Trophoblast cell (in vitro differentiated cells and primary cell): ENCODE results near the gene RASSF5.
A peak's percentile ranks its signal among the peaks of the same experiment; 100 is the strongest.

Source experiments
- DNase-seq, 2 donors: peaks; one replicate each; pipeline ENCODE4 v3.0.0-alpha.2; 2016
- H2AFZ ChIP-seq: 2 replicates; pipeline ENCODE4 v1.6.1; 2013; ENCODE audit warnings: low read length, moderate library complexity, mild to moderate bottlenecking; ENCODE audit not compliant: insufficient read depth, poor library complexity
- H2AK5ac ChIP-seq: 2 replicates; pipeline ENCODE4 v1.6.1; 2013; ENCODE audit warnings: mild to moderate bottlenecking, low read length
- H2BK120ac ChIP-seq: 2 replicates; pipeline ENCODE4 v1.6.1; 2013; ENCODE audit warnings: low read length, mild to moderate bottlenecking, moderate library complexity; ENCODE audit not compliant: insufficient read depth, poor library complexity
- H2BK12ac ChIP-seq: 2 replicates; pipeline ENCODE4 v1.6.1; 2013; ENCODE audit warnings: mild to moderate bottlenecking, low read length, moderate library complexity
- H2BK5ac ChIP-seq: 2 replicates; pipeline ENCODE4 v1.6.1; 2013; ENCODE audit warnings: low read length, low read depth, moderate library complexity, mild to moderate bottlenecking; ENCODE audit not compliant: poor library complexity
- H3K14ac ChIP-seq: 2 replicates; pipeline ENCODE4 v1.6.1; 2013; ENCODE audit warnings: mild to moderate bottlenecking, low read length
- H3K18ac ChIP-seq: 2 replicates; pipeline ENCODE4 v1.6.1; 2013; ENCODE audit warnings: mild to moderate bottlenecking, low read length
- H3K23ac ChIP-seq: 2 replicates; pipeline ENCODE4 v1.6.1; 2013; ENCODE audit warnings: low read length
- H3K27ac ChIP-seq: 2 replicates; pipeline ENCODE4 v1.5.1; 2013; ENCODE audit warnings: low read depth, mild to moderate bottlenecking, inconsistent platforms, low read length, moderate library complexity
- H3K27me3 ChIP-seq: 2 replicates; pipeline ENCODE4 v1.6.1; 2013; ENCODE audit warnings: inconsistent platforms, mild to moderate bottlenecking, low read length, moderate library complexity; ENCODE audit not compliant: insufficient read depth
- H3K36me3 ChIP-seq, 2 experiments: 1 replicate in 1 of 2; 2 replicates in 1 of 2; pipeline ENCODE4 v1.6.1; 2013; ENCODE audit warnings: low read length in 2 of 2, mild to moderate bottlenecking in 2 of 2, moderate library complexity in 1 of 2; ENCODE audit not compliant: insufficient read depth in 2 of 2, control insufficient read depth in 1 of 2
- H3K4ac ChIP-seq: 2 replicates; pipeline ENCODE4 v1.6.1; 2013; ENCODE audit warnings: low read depth, mild to moderate bottlenecking, low read length, moderate library complexity
- H3K4me1 ChIP-seq, 2 experiments: 1 replicate in 1 of 2; 2 replicates in 1 of 2; pipeline ENCODE4 v1.6.1; 2013; ENCODE audit warnings: low read length in 2 of 2, mild to moderate bottlenecking in 2 of 2, moderate library complexity in 1 of 2; ENCODE audit not compliant: insufficient read depth in 2 of 2, control insufficient read depth in 1 of 2
- H3K4me2 ChIP-seq: 2 replicates; pipeline ENCODE4 v1.6.1; 2013; ENCODE audit warnings: inconsistent platforms, mild to moderate bottlenecking, low read length, moderate library complexity
- H3K4me3 ChIP-seq: 2 replicates; pipeline ENCODE4 v1.5.1; 2013; ENCODE audit warnings: mild to moderate bottlenecking, low read depth, low read length, inconsistent platforms
- H3K79me1 ChIP-seq: one replicate; pipeline ENCODE4 v1.6.1; 2013; ENCODE audit warnings: low read length
- H3K79me2 ChIP-seq: 2 replicates; pipeline ENCODE4 v1.6.1; 2013; ENCODE audit warnings: low read length, mild to moderate bottlenecking; ENCODE audit not compliant: control insufficient read depth, insufficient read depth, poor library complexity
- H3K9ac ChIP-seq: 2 replicates; pipeline ENCODE4 v1.6.1; 2013; ENCODE audit warnings: mild to moderate bottlenecking, low read length
- H3K9me3 ChIP-seq: 2 replicates; pipeline ENCODE4 v1.6.1; 2013; ENCODE audit warnings: low read depth, mild to moderate bottlenecking, control low read depth, inconsistent platforms, low read length; ENCODE audit not compliant: insufficient read depth
- H4K12ac ChIP-seq: 2 replicates; pipeline ENCODE4 v1.6.1; 2013; ENCODE audit warnings: low read depth, mild to moderate bottlenecking, low read length, moderate library complexity
- H4K8ac ChIP-seq: 2 replicates; pipeline ENCODE4 v1.6.1; 2013; ENCODE audit warnings: low read depth, mild to moderate bottlenecking, low read length, moderate library complexity
- H4K91ac ChIP-seq: one replicate; pipeline ENCODE4 v1.6.1; 2013; ENCODE audit warnings: low read depth, mild to moderate bottlenecking, low read length, moderate library complexity
- WGBS: extraction: QIAGEN DNeasy Blood & Tissue Kit; methylation state at CpG from one replicate; pipeline ENCODE4 v1.1.7; 2013; ENCODE audit warnings: missing lambda C conversion rate; ENCODE audit not compliant: insufficient read length, insufficient coverage; ENCODE audit errors: extremely low coverage; 5-methylcytosine and 5-hydroxymethylcytosine counted together

The RASSF5 gene

GRCh38 chr1:206555473-206555935 lies 48.2 kb downstream of the RASSF5 start:
- Histone ChIP-seq H3K36me3 (no peaks in the 10 kb centered on the region), H2AFZ (no peak overlapping the region), H3K79me2 (no peaks in the 10 kb centered on the region), H3K23ac (no peak overlapping the region), H2AK5ac (no peak overlapping the region), H3K27ac (no peak overlapping the region), H2BK5ac (no peak overlapping the region), H4K12ac (no peak overlapping the region), H3K9me3 (no peaks in the 10 kb centered on the region), H2BK120ac (no peak overlapping the region), H3K4ac (no peak overlapping the region), H3K4me2 (no peak overlapping the region), H4K91ac (no peak overlapping the region), H3K9ac (no peak overlapping the region), H3K27me3 (peaks cover 20% of the 10 kb centered on the region), H3K14ac (no peak overlapping the region), H3K4me1 (peaks cover 3 to 9% of the 10 kb centered on the region in 2 experiments), H2BK12ac (no peak overlapping the region), H3K79me1 (no peaks in the 10 kb centered on the region), H3K18ac (no peak overlapping the region), H3K4me3 (no peak overlapping the region), H4K8ac (no peak overlapping the region)
- DNase-seq = no peak
- WGBS = no CpG with 5 or more reads among the region's 10 CpGs

- no peak overlapping the region for H2AK5ac ChIP-seq
- H3K36me3 ChIP-seq = no peaks in the 10 kb centered on the region
- no peaks in the 10 kb centered on the region for H3K79me1 ChIP-seq
- peaks cover 20% of the 10 kb centered on the region for H3K27me3 ChIP-seq
- no peak overlapping the region for H2BK12ac ChIP-seq
- DNase-seq = no peak
- no peak overlapping the region for H4K12ac ChIP-seq
- H2BK120ac ChIP-seq = no peak overlapping the region
- no peak overlapping the region for H4K91ac ChIP-seq
- no peak overlapping the region for H3K23ac ChIP-seq
- no peak overlapping the region for H3K4ac ChIP-seq
- H3K4me1 ChIP-seq = peaks cover 3 to 9% of the 10 kb centered on the region in 2 experiments
- no peak overlapping the region for H3K18ac ChIP-seq
- H4K8ac ChIP-seq = no peak overlapping the region
- no peak overlapping the region for H3K4me3 ChIP-seq
- no peak overlapping the region for H3K9ac ChIP-seq
- no peak overlapping the region for H3K14ac ChIP-seq
- H3K79me2 ChIP-seq = no peaks in the 10 kb centered on the region
- no CpG with 5 or more reads among the region's 7 CpGs for WGBS
- H2BK5ac ChIP-seq = no peak overlapping the region
- no peak overlapping the region for H2AFZ ChIP-seq
- no peak overlapping the region for H3K27ac ChIP-seq
- no peak overlapping the region for H3K4me2 ChIP-seq
- H3K9me3 ChIP-seq = no peaks in the 10 kb centered on the region
These were observed 48.9 kb downstream of the RASSF5 start for GRCh38 chr1:206556047-206556749.

- no CpG with 5 or more reads among the region's 67 CpGs for WGBS
- Histone ChIP-seq H3K4me3 (peak overlapping the region; percentile 53), H2BK12ac (no peak overlapping the region), H2BK5ac (no peak overlapping the region), H3K4me2 (peak overlapping the region; percentile 82), H3K79me1 (no peaks in the 10 kb centered on the region), H4K8ac (no peak overlapping the region), H3K4ac (no peak overlapping the region), H4K91ac (no peak overlapping the region), H3K79me2 (no peaks in the 10 kb centered on the region), H3K27ac (no peak overlapping the region), H3K36me3 (no peaks in the 10 kb centered on the region), H2AK5ac (no peak overlapping the region), H3K27me3 (peaks cover 20% of the 10 kb centered on the region), H3K9ac (no peak overlapping the region), H4K12ac (no peak overlapping the region), H3K18ac (no peak overlapping the region), H3K9me3 (no peaks in the 10 kb centered on the region), H3K4me1 (peaks cover 3 to 9% of the 10 kb centered on the region in 2 experiments), H2AFZ (peak overlapping the region; percentile 35), H3K14ac (no peak overlapping the region), H3K23ac (no peak overlapping the region), H2BK120ac (no peak overlapping the region)
- DNase-seq = peak in 1 of 2 donors; percentile 47
These were observed 49.7 kb downstream of the RASSF5 start for GRCh38 chr1:206556750-206557635.

GRCh38 chr1:206557636-206558473 lies 50.5 kb downstream of the RASSF5 start:
- Histone ChIP-seq H2BK120ac (no peak overlapping the region), H3K4me3 (no peak overlapping the region), H2AFZ (no peak overlapping the region), H3K4me2 (peak overlapping the region; percentile 82), H4K91ac (no peak overlapping the region), H3K14ac (no peak overlapping the region), H3K4ac (no peak overlapping the region), H3K18ac (no peak overlapping the region), H2BK12ac (no peak overlapping the region), H3K23ac (no peak overlapping the region), H3K9ac (no peak overlapping the region), H3K27ac (no peak overlapping the region), H3K79me2 (no peaks in the 10 kb centered on the region), H3K4me1 (peaks cover 3 to 9% of the 10 kb centered on the region in 2 experiments), H3K36me3 (no peaks in the 10 kb centered on the region), H2AK5ac (no peak overlapping the region), H4K8ac (no peak overlapping the region), H3K27me3 (peaks cover 20% of the 10 kb centered on the region), H2BK5ac (no peak overlapping the region), H3K9me3 (no peaks in the 10 kb centered on the region), H3K79me1 (no peaks in the 10 kb centered on the region), H4K12ac (no peak overlapping the region)
- no CpG with 5 or more reads among the region's 14 CpGs for WGBS
- peak; percentile 10 to 15 for DNase-seq
